HepG2 (cell line): ENCODE measurements around the gene SDR39U1. TPM values are rescaled to one million over a fixed set of nuclear protein-coding genes. Genes with fewer than 3 reads are reported as not detected.

Experiments
- ATAC-seq: fragments of 200-7000 bp; cut with Tn5 transposase; 3 replicates; pipeline ENCODE4 v1.9.1; 2020; ENCODE audit warnings: mild to moderate bottlenecking, moderate library complexity
- BruUV-seq: library from RNA; stranded (reverse); fragments of 400-500 nt; replicated peaks from 2 replicates; lab custom pipeline; 2021; lab: Mats Ljungman, UMichigan
- CTCF ChIA-PET: fragments of 300-600 bp; formaldehyde crosslinking; extraction: SDS; loops from one replicate; lab custom pipeline; 2021; ENCODE audit warnings: low total read pairs, inconsistent platforms, low intra/inter-chr PET ratio; lab: Yijun Ruan, JAX
- POLR2A ChIA-PET: fragments of 350-600 bp; sonication (Branson Sonifier 250); formaldehyde crosslinking; loops from one replicate; lab custom pipeline; 2020; ENCODE audit warnings: antibody characterized with exemption, inconsistent platforms; lab: Yijun Ruan, JAX
- DNase-seq: peaks from one replicate; pipeline ENCODE4 v3.0.0-alpha.2; 2015; ENCODE audit warnings: low spot score
- FAIRE-seq: peaks from 3 replicates; lab custom pipeline; 2011; peaks lifted over from hg19 to GRCh38; lab: Jason Lieb, UNC
- H2AFZ ChIP-seq: one replicate; pipeline ENCODE4 v1.6.1; 2011; ENCODE audit warnings: low read length, inconsistent platforms
- H3K27ac ChIP-seq: fragments of 300-600 bp; 3 replicates; pipeline ENCODE4 v1.8.0; 2011; ENCODE audit warnings: mixed run types, mild to moderate bottlenecking, mixed read lengths, low read length, inconsistent platforms; ENCODE audit not compliant: insufficient read depth; ENCODE audit errors: extremely low read length
- H3K27me3 ChIP-seq, 2 experiments: fragments of 200-600 bp in 1 of 2; 2 replicates in 1 of 2; 3 replicates in 1 of 2; pipeline versions ENCODE4 v1.6.0 to v1.8.0; 2011; ENCODE audit warnings: low read length in 2 of 2, mild to moderate bottlenecking in 2 of 2, moderate library complexity in 2 of 2, inconsistent platforms in 1 of 2; ENCODE audit not compliant: insufficient read depth in 2 of 2, control insufficient read depth in 1 of 2
- H3K36me3 ChIP-seq, 2 experiments: fragments of 200-600 bp in 1 of 2; replicated peaks in 1 of 2; 2 replicates in 1 of 2; 3 replicates in 1 of 2; pipeline versions ENCODE4 v1.5.1 to v1.8.0; 2011; ENCODE audit warnings: low read length in 2 of 2, inconsistent platforms in 1 of 2; ENCODE audit not compliant: insufficient read depth in 2 of 2, control insufficient read depth in 1 of 2
- H3K4me1 ChIP-seq: 2 replicates; pipeline ENCODE4 v1.5.1; 2012; ENCODE audit warnings: low read length, inconsistent platforms; ENCODE audit not compliant: insufficient read depth
- H3K4me2 ChIP-seq: 2 replicates; pipeline ENCODE4 v1.6.0; 2011; ENCODE audit warnings: low read depth, low read length, inconsistent platforms
- H3K4me3 ChIP-seq, 3 experiments: fragments of 200-600 bp in 1 of 3; sonication (generic), shearing (Covaris generic) in 1 of 3; replicated peaks in 1 of 3; 2 replicates each; pipeline ENCODE4 v1.5.1; 2011 to 2016; ENCODE audit warnings: low read length in 3 of 3, inconsistent platforms in 2 of 3, low read depth in 2 of 3, mild to moderate bottlenecking in 2 of 3, control low read depth in 1 of 3, mixed read lengths in 1 of 3; ENCODE audit not compliant: insufficient read depth in 1 of 3
- H3K79me2 ChIP-seq: one replicate; pipeline ENCODE4 v1.6.1; 2011; ENCODE audit warnings: low read length, inconsistent platforms; ENCODE audit not compliant: insufficient read depth
- H3K9ac ChIP-seq: 2 replicates; pipeline ENCODE4 v1.6.0; 2011; ENCODE audit warnings: mild to moderate bottlenecking, low read depth, low read length, inconsistent platforms; ENCODE audit not compliant: insufficient read depth
- H3K9me3 ChIP-seq: 2 replicates; pipeline ENCODE4 v1.5.1; 2012; ENCODE audit warnings: mild to moderate bottlenecking, low read length
- H4K20me1 ChIP-seq: 2 replicates; pipeline ENCODE4 v1.6.0; 2011; ENCODE audit warnings: inconsistent platforms, mild to moderate bottlenecking, low read length, moderate library complexity; ENCODE audit not compliant: insufficient read depth
- AGO1 ChIP-seq: fragments of 200-400 bp; formaldehyde crosslinking; IDR thresholded peaks from 2 replicates; pipeline ENCODE4 v1.6.1; 2017; ENCODE audit warnings: mild to moderate bottlenecking, low read depth, low read length, moderate library complexity; ENCODE audit not compliant: poor library complexity, severe bottlenecking
- ATF7 ChIP-seq, 2 experiments: fragments of 450-650 bp in 1 of 2; sonication (generic) in 1 of 2; formaldehyde crosslinking in 1 of 2; IDR thresholded peaks; 2 replicates each; pipeline versions ENCODE4 v1.4.0 to v1.6.1; 2016 to 2020; ENCODE audit warnings: antibody characterized with exemption in 1 of 2, mild to moderate bottlenecking in 1 of 2, missing genetic modification reagents in 1 of 2
- NFIB ChIP-seq: sonication (generic); formaldehyde crosslinking; IDR thresholded peaks from 2 replicates; pipeline ENCODE4 v1.9.0; 2021; ENCODE audit warnings: missing genetic modification reagents, mild to moderate bottlenecking, borderline replicate concordance
- SP4 ChIP-seq: sonication (generic); formaldehyde crosslinking; IDR thresholded peaks from 2 replicates; pipeline ENCODE4 v1.8.1; 2023; ENCODE audit warnings: mild to moderate bottlenecking, missing genetic modification reagents
- ZFP91 ChIP-seq: sonication (generic); formaldehyde crosslinking; IDR thresholded peaks from 2 replicates; pipeline ENCODE4 v1.9.0; 2022; ENCODE audit warnings: missing genetic modification reagents, mild to moderate bottlenecking, borderline replicate concordance
- ZNF207 ChIP-seq: fragments of 450-650 bp; IDR thresholded peaks from 2 replicates; pipeline ENCODE4 v1.6.1; 2016; ENCODE audit warnings: antibody characterized with exemption, borderline replicate concordance
- ZNF292 ChIP-seq: sonication (generic); formaldehyde crosslinking; IDR thresholded peaks from 2 replicates; pipeline ENCODE4 v1.8.1; 2022; ENCODE audit warnings: mild to moderate bottlenecking, low read depth, missing genetic modification reagents, borderline replicate concordance
- WGBS: methylation state at CpG from one replicate; pipeline ENCODE4 v1.1.6; 2017; ENCODE audit warnings: low lambda C conversion rate; 5-methylcytosine and 5-hydroxymethylcytosine counted together
- in situ Hi-C: cut with HindIII; loops from 2 replicates; pipeline ENCODE4 v1.10.0; 2017; ENCODE audit warnings: low pct_unique_long_range_greater_than_20kb; ENCODE audit not compliant: extremely low pct_ligation_motif_present
- intact Hi-C: fragments of 100-400 bp; cut with micrococcal nuclease; formaldehyde crosslinking; loops from one replicate; pipeline ENCODE4 v1.10.0; 2022; ENCODE audit not compliant: unreplicated experiment
- polyA plus RNA-seq, 8 experiments: library from polyadenylated mRNA; depleted of rRNA in 3 of 8; stranded (reverse) in 7 of 8; unstranded in 1 of 8; fragments of >200 nt; fragmentation: Illumina TruSeq in 4 of 8; extraction: Trizol in 4 of 8; gene quantifications; 2 replicates each; pipeline versions ENCODE4 v1.2.1 to v1.2.3, GENCODE V29; 2011 to 2016; ENCODE audit warnings: low read depth in 4 of 8, missing spikeins in 1 of 8, mixed read lengths in 1 of 8; ENCODE audit not compliant: insufficient read depth in 1 of 8
- total RNA-seq, 5 experiments: library from RNA; depleted of rRNA; stranded (reverse); fragments of >200 nt; fragmentation: Illumina TruSeq; extraction: Trizol; gene quantifications; 2 replicates each; pipeline ENCODE4 v1.2.3, GENCODE V29; 2016; ENCODE audit warnings: low read depth in 1 of 5

Gene SDR39U1
- total and polyA plus RNA-seq, 2 of the 13 experiments (the other 11 are each of a cell fraction or from before 2014, with no cell fraction given): 34.4 to 129 TPM

- no peak for DNase-seq
- no peaks in the 10 kb centered on the region for H3K4me1 ChIP-seq
- no peak overlapping the region for H3K4me2 ChIP-seq
- BruUV-seq: no TSS peak
- 62% methylated on average over 17 of the region's 19 CpGs for WGBS
- FAIRE-seq: no peak
- H3K9me3 ChIP-seq: no peaks in the 10 kb centered on the region
- in situ Hi-C loops (no loop called here), intact Hi-C loops (no loop called here)
- peaks cover 0 to 7% of the 10 kb centered on the region in 2 experiments; a peak in 1 of 5 replicates for H3K27me3 ChIP-seq
- H3K4me3 ChIP-seq: no peak overlapping the region
- H3K9ac ChIP-seq: no peak overlapping the region
- H2AFZ ChIP-seq: no peak overlapping the region
- no peaks in the 10 kb centered on the region for H3K36me3 ChIP-seq
- no peaks in the 10 kb centered on the region for H3K79me2 ChIP-seq
- ChIA-PET POLR2A (no interaction called here), CTCF (no interaction called here)
- no peak overlapping the region for H3K27ac ChIP-seq
- H4K20me1 ChIP-seq: no peaks in the 10 kb centered on the region
- TF ChIP-seq ATF7 (IDR thresholded peaks at IDR 0.05) (no peak), ATF7 (CRISPR knock-in tag; IDR thresholded peaks at IDR 0.05) (no peak), NFIB (CRISPR knock-in tag) (0 out of 2 replicates have a peak, but pooled peaks have one; percentile 77), SP4 (CRISPR knock-in tag) (peak; percentile 21; the same call in 1 of the 2 replicates), ZFP91 (CRISPR knock-in tag) (peak; percentile 41; the same call in 1 of the 2 replicates), ZNF292 (CRISPR knock-in tag) (0 out of 2 replicates have a peak, but pooled peaks have one; percentile 24), ZNF207 (no peak), AGO1 (peak; percentile 17)
- no peak for ATAC-seq
Observed at GRCh38 chr14:24416254-24416931, 26.2 kb downstream of the SDR39U1 start.
